HG03457 (cell line): Measurements from ENCODE around the gene STOML1.

Source experiments
- ATAC-seq: cut with Tn5 transposase; IDR thresholded peaks from one replicate; pipeline ENCODE4 v1.9.1; 2021; ENCODE audit warnings: moderate number of reproducible peaks; ENCODE audit not compliant: unreplicated experiment

The STOML1 gene

DNA sequence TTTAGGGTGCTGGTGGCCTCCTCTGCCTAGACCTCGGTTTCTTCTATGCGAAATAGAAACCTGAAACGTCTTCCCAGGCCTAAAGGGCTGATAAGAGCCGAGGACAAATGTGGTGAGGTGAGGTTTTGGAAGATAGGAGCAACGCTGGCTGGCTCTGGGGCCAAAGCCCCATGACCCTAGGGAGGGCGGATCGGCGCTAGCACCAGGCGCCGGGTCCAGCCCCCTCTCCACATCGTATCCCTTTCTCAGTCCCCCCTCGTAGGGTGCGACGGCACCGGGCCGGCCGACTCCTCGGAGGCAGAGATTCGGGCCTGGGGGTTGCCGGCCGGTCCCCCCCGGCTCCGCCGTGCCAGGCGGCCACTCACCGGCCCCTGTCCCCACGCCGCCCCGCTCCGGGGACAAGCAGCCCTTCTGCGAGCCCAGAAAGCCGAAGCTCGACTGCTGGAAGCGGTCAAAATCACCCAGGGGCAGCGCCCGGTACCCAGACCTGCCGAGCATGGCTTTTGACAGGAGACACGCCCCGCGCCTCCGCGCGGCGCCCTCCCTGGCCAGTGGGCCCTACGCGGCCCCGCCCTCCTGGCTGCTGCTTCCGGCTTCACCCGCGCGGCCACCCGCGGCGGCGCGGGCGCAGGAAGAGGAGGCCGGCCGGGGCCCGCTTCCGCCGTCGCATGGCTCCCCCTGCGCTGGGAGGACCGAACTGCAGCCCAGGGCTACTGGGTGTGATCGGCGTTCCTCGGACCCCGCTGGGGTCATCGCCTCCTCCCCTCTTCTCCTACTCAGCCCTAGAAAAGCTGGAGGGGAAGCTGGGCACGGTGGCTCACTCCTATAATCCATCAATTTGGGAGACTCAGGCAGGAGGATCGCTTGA is at the start of gene STOML1:
Gene STOML1, minus strand, starts transcription at position 570 of the 868 bp plus-strand sequence. Its CDS starts 72 bp downstream, at position 498.
- ATAC-seq: peak; percentile 49

- no peak for ATAC-seq
Observed at GRCh38 chr15:74041311-74041756, 49.2 kb upstream of the STOML1 start.

DNA sequence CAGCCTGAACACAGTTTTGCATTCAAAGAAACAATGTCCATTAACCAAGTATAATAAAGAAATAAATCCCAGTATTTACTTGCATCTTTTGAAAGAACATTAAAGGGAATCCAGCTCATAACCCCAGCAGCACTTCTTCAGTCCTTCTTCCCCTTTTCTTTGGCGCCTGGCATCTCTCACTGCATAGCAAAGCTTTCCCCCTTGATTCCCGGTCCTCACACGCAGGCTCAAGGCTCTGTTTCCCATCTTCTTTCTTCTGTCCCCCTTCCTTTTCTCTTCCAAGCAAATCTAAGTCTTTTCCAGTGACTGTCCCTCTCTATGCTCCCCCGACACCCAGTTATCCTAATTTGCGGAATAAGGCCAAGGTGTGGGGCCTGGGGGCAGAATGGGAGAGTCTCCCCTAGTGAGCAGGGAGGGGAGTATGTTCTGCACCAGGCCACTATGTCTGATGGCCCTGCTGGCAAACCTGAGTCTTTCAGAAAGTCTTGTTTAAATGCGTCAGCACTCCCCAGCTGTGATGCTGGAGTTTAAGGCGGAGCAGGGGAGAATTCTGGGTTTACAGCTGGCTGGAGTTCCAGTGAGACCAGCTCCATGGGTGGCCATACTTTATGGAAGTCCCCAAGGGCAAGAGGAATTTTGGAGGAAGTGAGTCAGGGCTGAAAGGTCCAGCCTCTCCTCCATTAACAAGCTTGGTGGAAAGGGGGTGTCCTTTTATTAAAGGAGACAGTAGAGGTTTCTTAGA is 48.2 kb upstream of the STOML1 start:
- ATAC-seq: no peak

DNA sequence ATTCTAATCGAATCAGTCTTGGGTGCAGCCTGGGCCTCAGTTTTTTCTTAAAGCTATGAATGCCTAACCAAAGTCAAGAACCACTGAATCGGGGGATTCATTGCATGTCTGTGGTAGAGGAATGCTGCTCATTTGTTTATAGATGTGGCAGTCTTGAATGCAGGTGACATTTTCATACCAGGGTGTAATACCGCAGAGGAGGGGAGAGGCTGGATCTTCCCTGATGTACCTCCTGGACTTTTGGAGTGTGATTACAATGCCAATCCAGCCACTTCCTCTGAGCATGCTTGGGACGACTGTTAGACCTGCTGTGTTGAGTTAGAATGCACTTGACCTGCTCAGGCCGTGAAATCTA is 47.5 kb upstream of the STOML1 start:
- ATAC-seq: no peak

DNA sequence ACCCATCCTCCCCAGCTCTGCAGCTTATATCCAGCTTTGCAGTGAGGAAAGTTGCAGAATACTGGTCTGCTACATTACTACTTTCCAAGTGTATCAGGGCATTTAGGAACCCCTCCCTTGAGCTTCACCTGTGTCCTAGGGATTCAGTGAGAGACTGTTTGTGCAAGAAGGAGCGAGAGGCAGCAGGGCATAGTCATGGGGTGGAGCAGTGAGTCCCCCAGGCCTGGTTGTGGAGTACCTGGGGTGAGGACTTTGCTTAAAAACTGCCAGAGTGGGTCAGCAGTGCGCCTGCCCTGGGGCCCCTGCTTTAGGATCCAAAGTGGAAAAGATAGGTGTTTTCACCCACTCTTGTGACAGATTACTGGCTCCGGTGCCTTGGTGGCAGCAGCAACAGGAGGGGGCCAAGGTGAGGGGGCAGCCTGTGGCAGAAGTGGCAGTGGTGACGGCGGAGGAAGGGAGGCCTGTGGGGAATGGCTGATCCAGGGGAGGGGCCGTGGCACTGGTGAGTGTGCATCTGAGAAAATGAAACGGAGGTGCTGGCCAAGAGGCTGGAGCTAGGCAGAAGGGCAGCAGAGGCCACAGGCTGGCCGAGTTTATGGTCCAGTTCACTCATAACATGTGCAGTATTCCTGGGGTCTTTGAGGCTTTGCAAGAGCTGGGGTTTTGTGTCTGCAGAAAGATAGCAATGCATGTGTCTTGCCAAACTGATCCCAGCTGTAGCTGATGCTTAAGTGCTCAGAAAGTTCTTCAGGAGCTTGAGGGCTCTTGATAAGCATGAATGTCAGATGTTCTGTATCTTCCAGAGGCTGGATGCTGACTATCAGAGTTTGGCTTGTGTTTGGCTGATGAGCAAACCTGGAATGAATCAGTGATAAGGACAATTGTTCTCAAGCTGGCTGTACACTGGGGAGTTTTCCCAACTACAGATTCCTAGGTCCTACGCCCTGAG is 46.9 kb upstream of the STOML1 start:
- ATAC-seq: no peak

- ATAC-seq: no peak
Observed at GRCh38 chr15:74037171-74038117, 45.3 kb upstream of the STOML1 start.

- no peak for ATAC-seq
Observed at GRCh38 chr15:74036271-74037170, 44.4 kb upstream of the STOML1 start.

GRCh38 chr15:74035121-74036017 is 43.3 kb upstream of the STOML1 start:
- no peak for ATAC-seq

GRCh38 chr15:74034206-74034755 is 42.2 kb upstream of the STOML1 start:
- no peak for ATAC-seq

GRCh38 chr15:74032606-74033561 is 40.8 kb upstream of the STOML1 start:
- no peak for ATAC-seq

- no peak for ATAC-seq
Observed at GRCh38 chr15:74032046-74032445, 40.0 kb upstream of the STOML1 start.

DNA sequence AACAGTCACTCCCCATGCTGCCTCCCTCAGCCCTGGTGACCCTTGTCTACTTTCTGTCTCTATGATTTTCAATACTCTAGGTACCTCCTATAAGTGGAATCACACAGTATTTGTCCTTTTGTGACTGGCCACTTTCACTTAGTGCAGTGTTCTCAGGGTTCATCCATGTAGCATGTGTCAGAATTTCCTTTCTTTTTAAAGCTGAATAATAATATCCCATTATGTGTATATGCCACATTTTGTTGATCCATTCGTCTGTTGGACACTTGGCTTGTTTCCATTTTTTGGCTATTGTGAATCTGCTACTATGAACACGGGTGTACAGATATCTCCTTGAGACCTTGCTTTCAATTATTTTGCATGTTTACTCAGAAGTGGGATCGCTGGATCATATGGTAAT is 36.6 kb upstream of the STOML1 start:
- no peak for ATAC-seq

GRCh38 chr15:74027688-74028087 is 35.6 kb upstream of the STOML1 start:
- no peak for ATAC-seq

DNA sequence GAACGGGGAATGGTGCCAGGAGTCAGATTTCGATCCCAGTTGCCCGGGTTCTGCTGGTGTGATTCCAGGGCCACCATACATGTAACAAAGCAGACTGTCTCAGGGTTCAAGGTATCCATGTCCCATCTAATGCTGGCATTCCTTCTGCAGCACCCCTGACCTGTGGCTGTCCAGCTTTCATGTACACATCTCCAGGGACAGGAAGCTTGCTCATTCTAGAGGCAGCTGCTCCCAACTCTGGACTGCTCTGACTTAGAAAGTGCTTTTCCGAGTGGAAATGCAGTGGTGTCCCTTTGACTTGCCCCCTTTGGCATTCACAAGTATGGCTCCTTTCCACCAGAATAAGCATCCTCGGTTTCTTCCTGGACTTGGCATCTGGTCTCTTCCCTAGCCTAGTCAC is 33.3 kb upstream of the STOML1 start:
- no peak for ATAC-seq

GRCh38 chr15:74024687-74025086 is 32.6 kb upstream of the STOML1 start:
- no peak for ATAC-seq

DNA sequence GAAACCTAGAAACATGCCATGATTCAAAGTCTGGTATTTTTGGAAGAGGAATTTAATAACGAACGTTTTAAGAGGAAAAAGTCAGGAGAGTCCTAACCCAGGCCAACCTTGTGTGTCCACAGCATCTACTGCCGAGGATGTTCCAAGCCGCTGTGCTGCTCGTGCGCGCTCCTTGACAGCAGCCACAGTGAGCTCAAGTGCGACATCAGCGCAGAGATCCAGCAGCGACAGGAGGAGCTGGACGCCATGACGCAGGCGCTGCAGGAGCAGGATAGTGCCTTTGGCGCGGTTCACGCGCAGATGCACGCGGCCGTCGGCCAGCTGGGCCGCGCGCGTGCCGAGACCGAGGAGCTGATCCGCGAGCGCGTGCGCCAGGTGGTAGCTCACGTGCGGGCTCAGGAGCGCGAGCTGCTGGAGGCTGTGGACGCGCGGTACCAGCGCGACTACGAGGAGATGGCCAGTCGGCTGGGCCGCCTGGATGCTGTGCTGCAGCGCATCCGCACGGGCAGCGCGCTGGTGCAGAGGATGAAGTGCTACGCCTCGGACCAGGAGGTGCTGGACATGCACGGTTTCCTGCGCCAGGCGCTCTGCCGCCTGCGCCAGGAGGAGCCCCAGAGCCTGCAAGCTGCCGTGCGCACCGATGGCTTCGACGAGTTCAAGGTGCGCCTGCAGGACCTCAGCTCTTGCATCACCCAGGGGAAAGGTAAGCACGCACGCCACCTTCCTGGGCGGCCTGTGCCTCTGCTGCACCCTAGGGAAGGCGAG is 30.8 kb upstream of the STOML1 start:
- ATAC-seq: no peak
